Measurements from ENCODE around the gene CWH43. TPM values are rescaled to one million over a fixed set of nuclear protein-coding genes. Genes with fewer than 3 reads are reported as not detected.
"Not testable (repeated sequence)": the region's sequence is repeated elsewhere in the genome, so short reads cannot be mapped to it uniquely, and the experiment has no call there.

The CWH43 gene
- total RNA-seq, 4 donors from 2014 or later: 1.4 TPM; not detected in 3

- Histone ChIP-seq H3K27ac (no peak overlapping the region), H3K4me1 (no peaks in the 10 kb centered on the region), H3K27me3 (peaks cover 10% of the 10 kb centered on the region), H3K9me3 (no peaks in the 10 kb centered on the region), H3K4me3 (no peak overlapping the region), H3K36me3 (no peaks in the 10 kb centered on the region)
- WGBS, 2 donors (ENCODE audit: low coverage in 1 of 2): 60 to 79% methylated on average over 2 to 3 of the region's 3 CpGs
- no peak for ATAC-seq
- TF ChIP-seq CTCF (IDR thresholded peaks at IDR 0.05) (no peak), EP300 (IDR thresholded peaks at IDR 0.05) (no peak), POLR2AphosphoS5 (IDR thresholded peaks at IDR 0.05) (no peak), POLR2A (IDR thresholded peaks at IDR 0.05) (no peak)
These were observed 15.6 kb upstream of the CWH43 start for GRCh38 chr4:48970471-48970921.

- peaks cover 23% of the 10 kb centered on the region for H3K27me3 ChIP-seq
- no peak for ATAC-seq
- TF ChIP-seq CTCF (IDR thresholded peaks at IDR 0.05) (no peak), EP300 (IDR thresholded peaks at IDR 0.05) (no peak), POLR2AphosphoS5 (IDR thresholded peaks at IDR 0.05) (no peak), POLR2A (IDR thresholded peaks at IDR 0.05) (no peak)
- no peaks in the 10 kb centered on the region for H3K9me3 ChIP-seq
- 53 to 60% methylated on average over 2 of the region's 2 CpGs for WGBS, 2 donors (ENCODE audit: low coverage in 1 of 2)
- no peak overlapping the region for H3K27ac ChIP-seq
- H3K4me3 ChIP-seq: no peak overlapping the region
- no peaks in the 10 kb centered on the region for H3K4me1 ChIP-seq
- H3K36me3 ChIP-seq: no peaks in the 10 kb centered on the region
These were observed 11.0 kb upstream of the CWH43 start for GRCh38 chr4:48974979-48975640.

- H3K27me3 ChIP-seq: peaks cover 21% of the 10 kb centered on the region
- no peaks in the 10 kb centered on the region for H3K9me3 ChIP-seq
- 73 to 86% methylated on average over 4 of the region's 4 CpGs for WGBS, 2 donors (ENCODE audit: low coverage in 1 of 2)
- H3K4me1 ChIP-seq: no peaks in the 10 kb centered on the region
- no peak for ATAC-seq
- no peak overlapping the region for H3K4me3 ChIP-seq
- TF ChIP-seq POLR2AphosphoS5 (IDR thresholded peaks at IDR 0.05) (no peak), POLR2A (IDR thresholded peaks at IDR 0.05) (no peak), EP300 (IDR thresholded peaks at IDR 0.05) (no peak), CTCF (IDR thresholded peaks at IDR 0.05) (no peak)
- H3K36me3 ChIP-seq: no peaks in the 10 kb centered on the region
- H3K27ac ChIP-seq: no peak overlapping the region
These were observed 10.0 kb upstream of the CWH43 start for GRCh38 chr4:48976041-48976440.

GRCh38 chr4:48979914-48980579 lies 6.0 kb upstream of the CWH43 start:
- WGBS, 2 donors (ENCODE audit: low coverage in 1 of 2): 62 to 70% methylated on average over 6 of the region's 6 CpGs
- TF ChIP-seq POLR2A (IDR thresholded peaks at IDR 0.05) (no peak), CTCF (IDR thresholded peaks at IDR 0.05) (no peak), POLR2AphosphoS5 (IDR thresholded peaks at IDR 0.05) (no peak), EP300 (IDR thresholded peaks at IDR 0.05) (no peak)
- H3K4me1 ChIP-seq: no peaks in the 10 kb centered on the region
- no peak overlapping the region for H3K4me3 ChIP-seq
- no peaks in the 10 kb centered on the region for H3K9me3 ChIP-seq
- no peak for ATAC-seq
- H3K27me3 ChIP-seq: peaks cover 55% of the 10 kb centered on the region
- no peaks in the 10 kb centered on the region for H3K36me3 ChIP-seq
- no peak overlapping the region for H3K27ac ChIP-seq

- H3K4me1 ChIP-seq, H3K36me3 ChIP-seq, H3K4me3 ChIP-seq, ATAC-seq, H3K9me3 ChIP-seq, H3K27ac ChIP-seq: not testable (repeated sequence)
- H3K27me3 ChIP-seq: peaks cover 70% of the 10 kb centered on the region
- WGBS, 2 donors (ENCODE audit: low coverage in 1 of 2): 94% methylated on average over 2 of the region's 2 CpGs; no CpG with 5 or more reads in 1 of the 2 donors
These were observed 2.1 kb upstream of the CWH43 start for GRCh38 chr4:48984005-48984404.

Data from gastroesophageal sphincter (tissue), 4 donors.